GM23338 (cell line): ENCODE measurements around the gene ZNF236. TPM values are rescaled to one million over a fixed set of nuclear protein-coding genes. Genes with fewer than 3 reads are reported as not detected.

ENCODE experiments used
- ATAC-seq: fragments of 200-7000 bp; cut with Tn5 transposase; 3 replicates; pipeline ENCODE4 v1.9.1; 2020
- DNase-seq: peaks from one replicate; pipeline ENCODE4 v3.0.0-alpha.2; 2015; ENCODE audit warnings: low spot score
- H2AFZ ChIP-seq: fragments of 200-600 bp; sonication (generic); 2 replicates; pipeline ENCODE4 v1.8.0; 2016; ENCODE audit warnings: antibody characterized with exemption, mild to moderate bottlenecking, moderate library complexity
- H3F3A ChIP-seq: fragments of 200-600 bp; sonication (generic); replicated peaks from 2 replicates; pipeline ENCODE4 v1.8.0; 2017; ENCODE audit warnings: antibody characterized with exemption, mixed run types, low read depth
- H3K27ac ChIP-seq: fragments of 200-600 bp; sonication (generic); 2 replicates; pipeline ENCODE4 v1.6.1; 2016; ENCODE audit warnings: low read depth
- H3K27me3 ChIP-seq: fragments of 200-600 bp; sonication (generic); 2 replicates; pipeline ENCODE4 v1.8.0; 2016; ENCODE audit warnings: mild to moderate bottlenecking, mixed run types, moderate library complexity; ENCODE audit not compliant: insufficient read depth
- H3K36me3 ChIP-seq: fragments of 200-600 bp; sonication (generic); 2 replicates; pipeline ENCODE4 v1.8.0; 2016; ENCODE audit warnings: mild to moderate bottlenecking; ENCODE audit not compliant: insufficient read depth
- H3K4me1 ChIP-seq: fragments of 200-600 bp; sonication (generic); 2 replicates; pipeline ENCODE4 v1.8.0; 2016; ENCODE audit warnings: mild to moderate bottlenecking, moderate library complexity; ENCODE audit not compliant: insufficient read depth
- H3K4me2 ChIP-seq: fragments of 200-600 bp; sonication (generic); 2 replicates; pipeline ENCODE4 v1.7.1; 2017; ENCODE audit warnings: mixed run types
- H3K4me3 ChIP-seq: fragments of 200-600 bp; sonication (generic); 2 replicates; pipeline ENCODE4 v1.6.1; 2016; ENCODE audit warnings: mixed run types
- H3K79me2 ChIP-seq: fragments of 200-600 bp; sonication (generic); replicated peaks from 2 replicates; pipeline ENCODE4 v1.8.0; 2017; ENCODE audit warnings: mild to moderate bottlenecking; ENCODE audit not compliant: insufficient read depth
- H3K9me2 ChIP-seq: fragments of 200-600 bp; sonication (generic); 2 replicates; pipeline ENCODE4 v1.8.0; 2017; ENCODE audit not compliant: insufficient read depth
- H4K20me1 ChIP-seq: fragments of 200-600 bp; sonication (generic); replicated peaks from 2 replicates; pipeline ENCODE4 v1.8.0; 2017; ENCODE audit warnings: mild to moderate bottlenecking; ENCODE audit not compliant: insufficient read depth
- H3K27ac Mint-ChIP-seq: 2 replicates; pipeline ENCODE4 v1.8.0; 2020; ENCODE audit warnings: inconsistent platforms, mild to moderate bottlenecking, moderate library complexity, mixed read lengths
- H3K27me3 Mint-ChIP-seq: 3 replicates; pipeline ENCODE4 v1.8.0; 2022; ENCODE audit warnings: low read depth, mild to moderate bottlenecking, moderate library complexity, mixed read lengths, inconsistent platforms; ENCODE audit not compliant: insufficient read depth, poor library complexity
- H3K36me3 Mint-ChIP-seq: 3 replicates; pipeline ENCODE4 v1.8.0; 2021; ENCODE audit warnings: low read depth, mild to moderate bottlenecking, inconsistent platforms, moderate library complexity, mixed read lengths
- H3K4me1 Mint-ChIP-seq: 3 replicates; pipeline ENCODE4 v1.8.0; 2020; ENCODE audit warnings: mild to moderate bottlenecking, inconsistent platforms, mixed read lengths
- H3K4me3 Mint-ChIP-seq: 3 replicates; pipeline ENCODE4 v1.8.0; 2021; ENCODE audit warnings: moderate library complexity, mild to moderate bottlenecking, inconsistent platforms, mixed read lengths
- H3K9me3 Mint-ChIP-seq: 3 replicates; pipeline ENCODE4 v1.8.0; 2020; ENCODE audit warnings: moderate library complexity, mild to moderate bottlenecking, inconsistent platforms, mixed read lengths
- CTCF ChIP-seq, 2 experiments: fragments of 200-600 bp in 1 of 2; sonication (generic) in 1 of 2; conservative IDR thresholded peaks; 2 replicates each; pipeline versions ENCODE4 v1.5.1 to v1.6.1; 2016 to 2017; ENCODE audit warnings: antibody characterized with exemption in 2 of 2, low read depth in 2 of 2, mild to moderate bottlenecking in 2 of 2, moderate library complexity in 1 of 2
- JUNB ChIP-seq: IDR thresholded peaks from one replicate; pipeline ENCODE4 v1.6.1; 2016; ENCODE audit warnings: antibody characterized with exemption; ENCODE audit not compliant: unreplicated experiment
- STAT1 ChIP-seq: IDR thresholded peaks from one replicate; pipeline ENCODE4 v1.6.1; 2016; ENCODE audit warnings: antibody characterized with exemption; ENCODE audit not compliant: unreplicated experiment
- ZNF114 ChIP-seq: fragments of 250-450 bp; sonication (Bioruptor Pico); IDR thresholded peaks from 2 replicates; pipeline ENCODE4 v1.5.0; 2020; ENCODE audit warnings: mild to moderate bottlenecking, moderate library complexity
- ZNF331 ChIP-seq: fragments of 250-450 bp; sonication (Bioruptor Pico); IDR thresholded peaks from 2 replicates; pipeline ENCODE4 v1.5.0; 2020; ENCODE audit warnings: low read depth, mild to moderate bottlenecking, moderate library complexity
- ZNF462 ChIP-seq: fragments of 250-450 bp; sonication (Bioruptor Pico); IDR thresholded peaks from 2 replicates; pipeline ENCODE4 v1.5.0; 2020; ENCODE audit warnings: mild to moderate bottlenecking, moderate library complexity
- polyA plus RNA-seq: library from polyadenylated mRNA; unstranded; fragments of >200 nt; fragmentation: Nextera tagmentation; extraction: Ambion mirVana; gene quantifications from 2 replicates; pipeline ENCODE4 v1.2.1, GENCODE V29; 2016
- total RNA-seq: library from RNA; depleted of rRNA; stranded (reverse); fragments of >200 nt; shearing (Covaris generic); gene quantifications from 2 replicates; pipeline ENCODE4 v1.2.3, GENCODE V29; 2014

The ZNF236 gene
- total and polyA plus RNA-seq, 2 experiments from 2014 or later = 8.9 to 16.3 TPM

- H3K27ac Mint-ChIP-seq = peak overlapping the region; percentile 12; the same call in 1 of the 2 replicates
- no peak for ATAC-seq
- H3K9me2 ChIP-seq = no peaks in the 10 kb centered on the region
- H3K27me3 ChIP-seq = no peaks in the 10 kb centered on the region
- H3K4me2 ChIP-seq = no peak overlapping the region
- H2AFZ ChIP-seq = no peak overlapping the region
- peaks cover 82% of the 10 kb centered on the region for H3K79me2 ChIP-seq
- no peaks in the 10 kb centered on the region for H3K36me3 Mint-ChIP-seq
- no peaks in the 10 kb centered on the region for H3K36me3 ChIP-seq
- no peak overlapping the region for H3K4me3 Mint-ChIP-seq
- H3F3A ChIP-seq = no peaks in the 10 kb centered on the region
- no peaks in the 10 kb centered on the region for H3K27me3 Mint-ChIP-seq
- H3K27ac ChIP-seq = no peak overlapping the region
- DNase-seq = no peak
- H3K9me3 Mint-ChIP-seq = no peaks in the 10 kb centered on the region; the same call in 2 of the 3 replicates
- no peaks in the 10 kb centered on the region for H4K20me1 ChIP-seq
- no peak overlapping the region for H3K4me3 ChIP-seq
- no peaks in the 10 kb centered on the region for H3K4me1 ChIP-seq
- no peak for TF ChIP-seq ZNF331
- peaks cover 9% of the 10 kb centered on the region; the same call in 2 of the 3 replicates for H3K4me1 Mint-ChIP-seq
Measured at GRCh38 chr18:76834379-76834778, 12.0 kb downstream of the ZNF236 start.

- Mint-ChIP-seq H3K4me1 (peaks cover 10% of the 10 kb centered on the region; the same call in 2 of the 3 replicates), H3K27me3 (no peaks in the 10 kb centered on the region), H3K27ac (no peak overlapping the region), H3K36me3 (no peaks in the 10 kb centered on the region), H3K4me3 (no peak overlapping the region), H3K9me3 (no peaks in the 10 kb centered on the region; the same call in 2 of the 3 replicates)
- ATAC-seq = no peak
- Histone ChIP-seq H3F3A (no peaks in the 10 kb centered on the region), H3K27me3 (no peaks in the 10 kb centered on the region), H3K4me3 (no peak overlapping the region), H3K4me1 (no peaks in the 10 kb centered on the region), H2AFZ (no peak overlapping the region), H3K27ac (no peak overlapping the region), H3K4me2 (no peak overlapping the region), H3K79me2 (peaks cover 84% of the 10 kb centered on the region), H3K36me3 (no peaks in the 10 kb centered on the region), H4K20me1 (no peaks in the 10 kb centered on the region), H3K9me2 (no peaks in the 10 kb centered on the region)
- no peak for DNase-seq
- TF ChIP-seq ZNF114 (CRISPR knock-in tag) (no peak), CTCF (conservative IDR thresholded peaks at IDR 0.05; ENCODE audit: low read depth in 2 of 2) (no peak), ZNF331 (no peak), STAT1 (no peak)
Measured at GRCh38 chr18:76835380-76835779, 13.0 kb downstream of the ZNF236 start.

- Histone ChIP-seq H3K27me3 (no peaks in the 10 kb centered on the region), H3K9me2 (no peaks in the 10 kb centered on the region), H2AFZ (no peak overlapping the region), H4K20me1 (no peaks in the 10 kb centered on the region), H3K4me2 (no peak overlapping the region), H3K4me1 (no peaks in the 10 kb centered on the region), H3K36me3 (no peaks in the 10 kb centered on the region), H3K79me2 (peaks cover 73% of the 10 kb centered on the region), H3F3A (no peaks in the 10 kb centered on the region), H3K4me3 (no peak overlapping the region), H3K27ac (no peak overlapping the region)
- ATAC-seq (no peak), DNase-seq (no peak)
- Mint-ChIP-seq H3K27me3 (no peaks in the 10 kb centered on the region), H3K4me3 (no peak overlapping the region), H3K27ac (no peak overlapping the region), H3K36me3 (no peaks in the 10 kb centered on the region), H3K9me3 (no peaks in the 10 kb centered on the region; the same call in 2 of the 3 replicates), H3K4me1 (peaks cover 10% of the 10 kb centered on the region; the same call in 2 of the 3 replicates)
- TF ChIP-seq JUNB (no peak), ZNF462 (CRISPR knock-in tag) (no peak), ZNF331 (no peak)
Measured at GRCh38 chr18:76837071-76837470, 14.7 kb downstream of the ZNF236 start.
